HepG2 (cell line): ENCODE results near the gene TUT7. TPM values are rescaled to one million over a fixed set of nuclear protein-coding genes. Genes with fewer than 3 reads are reported as not detected.

Experiments used
- DR1 ChIP-seq: sonication (generic); formaldehyde crosslinking; IDR thresholded peaks from 2 replicates; pipeline ENCODE4 v1.8.0; 2021; ENCODE audit warnings: mild to moderate bottlenecking, missing genetic modification reagents, inconsistent platforms
- DRAP1 ChIP-seq: IDR thresholded peaks from 2 replicates; pipeline ENCODE4 v1.6.1; 2016; ENCODE audit warnings: missing genetic modification reagents, missing compliant biosample characterization
- EP300 ChIP-seq, 3 experiments: sonication (generic) in 1 of 3; formaldehyde crosslinking in 1 of 3; IDR thresholded peaks; 2 replicates each; pipeline versions ENCODE4 v1.5.1 to v1.6.1; 2011 to 2020; ENCODE audit warnings: low read depth in 2 of 3, low read length in 2 of 3, borderline replicate concordance in 1 of 3, improper control_type of control experiment in 1 of 3, mild to moderate bottlenecking in 1 of 3, missing genetic modification reagents in 1 of 3, moderate library complexity in 1 of 3
- HOXD1 ChIP-seq: sonication (generic); formaldehyde crosslinking; IDR thresholded peaks from 2 replicates; pipeline ENCODE4 v1.5.0; 2020; ENCODE audit warnings: missing genetic modification reagents
- NONO ChIP-seq, 2 experiments: fragments of 450-650 bp in 1 of 2; sonication (generic) in 1 of 2; formaldehyde crosslinking in 1 of 2; IDR thresholded peaks in 1 of 2; conservative IDR thresholded peaks in 1 of 2; 2 replicates each; pipeline versions ENCODE4 v1.6.1 to v1.8.0; 2017 to 2022; ENCODE audit warnings: mild to moderate bottlenecking in 1 of 2, missing genetic modification reagents in 1 of 2, moderate library complexity in 1 of 2
- PRDM4 ChIP-seq: sonication (generic); formaldehyde crosslinking; IDR thresholded peaks from 2 replicates; pipeline ENCODE4 v1.9.0; 2021; ENCODE audit warnings: missing genetic modification reagents, borderline replicate concordance
- SOX6 ChIP-seq, 2 experiments: fragments of 450-650 bp in 1 of 2; sonication (generic) in 1 of 2; formaldehyde crosslinking in 1 of 2; IDR thresholded peaks; 2 replicates each; pipeline versions ENCODE4 v1.4.0 to v1.6.1; 2017 to 2020; ENCODE audit warnings: antibody characterized with exemption in 1 of 2, mild to moderate bottlenecking in 1 of 2, missing genetic modification reagents in 1 of 2
- SRF ChIP-seq: IDR thresholded peaks from 2 replicates; pipeline ENCODE4 v1.6.1; 2011; ENCODE audit warnings: mild to moderate bottlenecking, low read depth, low read length, moderate library complexity
- TARDBP ChIP-seq: sonication (generic); formaldehyde crosslinking; IDR thresholded peaks from 2 replicates; pipeline ENCODE4 v1.8.0; 2022; ENCODE audit warnings: mild to moderate bottlenecking, missing genetic modification reagents
- WIZ ChIP-seq: sonication (generic); formaldehyde crosslinking; IDR thresholded peaks from 2 replicates; pipeline ENCODE4 v1.5.1; 2020; ENCODE audit warnings: mild to moderate bottlenecking, missing genetic modification reagents
- ZBTB3 ChIP-seq: sonication (generic); formaldehyde crosslinking; IDR thresholded peaks from 2 replicates; pipeline ENCODE4 v1.4.0; 2020; ENCODE audit warnings: low read depth, mild to moderate bottlenecking, moderate library complexity, missing genetic modification reagents, borderline replicate concordance
- ZNF34 ChIP-seq: sonication (generic); formaldehyde crosslinking; IDR thresholded peaks from 2 replicates; pipeline ENCODE4 v1.4.0; 2020; ENCODE audit warnings: mild to moderate bottlenecking, missing genetic modification reagents, borderline replicate concordance
- ZNF468 ChIP-seq: sonication (generic); formaldehyde crosslinking; IDR thresholded peaks from 2 replicates; pipeline ENCODE4 v1.8.0; 2022; ENCODE audit warnings: mild to moderate bottlenecking, moderate library complexity, missing genetic modification reagents
- ZNF547 ChIP-seq: sonication (generic); formaldehyde crosslinking; IDR thresholded peaks from 2 replicates; pipeline ENCODE4 v1.5.1; 2020; ENCODE audit warnings: mild to moderate bottlenecking, missing genetic modification reagents
- ZNF747 ChIP-seq: sonication (generic); formaldehyde crosslinking; IDR thresholded peaks from 2 replicates; pipeline ENCODE4 v1.8.1; 2023; ENCODE audit warnings: missing genetic modification reagents, mild to moderate bottlenecking, borderline replicate concordance
- polyA plus RNA-seq, 8 experiments: library from polyadenylated mRNA; depleted of rRNA in 3 of 8; stranded (reverse) in 7 of 8; unstranded in 1 of 8; fragments of >200 nt; fragmentation: Illumina TruSeq in 4 of 8; extraction: Trizol in 4 of 8; gene quantifications; 2 replicates each; pipeline versions ENCODE4 v1.2.1 to v1.2.3, GENCODE V29; 2011 to 2016; ENCODE audit warnings: low read depth in 4 of 8, missing spikeins in 1 of 8, mixed read lengths in 1 of 8; ENCODE audit not compliant: insufficient read depth in 1 of 8
- total RNA-seq, 5 experiments: library from RNA; depleted of rRNA; stranded (reverse); fragments of >200 nt; fragmentation: Illumina TruSeq; extraction: Trizol; gene quantifications; 2 replicates each; pipeline ENCODE4 v1.2.3, GENCODE V29; 2016; ENCODE audit warnings: low read depth in 1 of 5
- TF ChIP-seq, protein P1 (sequence below): sonication (generic); formaldehyde crosslinking; IDR thresholded peaks from 2 replicates; pipeline ENCODE4 v1.4.0; 2020; ENCODE audit warnings: mild to moderate bottlenecking, missing genetic modification reagents, borderline replicate concordance
- TF ChIP-seq, protein P2 (sequence below): sonication (generic); formaldehyde crosslinking; IDR thresholded peaks from 2 replicates; pipeline ENCODE4 v1.5.0; 2020; ENCODE audit warnings: missing genetic modification reagents

TUT7 gene
- total and polyA plus RNA-seq, 2 of the 13 experiments (the other 11 are each of a cell fraction or from before 2014, with no cell fraction given), result 12.0 to 19.4 TPM

DNA sequence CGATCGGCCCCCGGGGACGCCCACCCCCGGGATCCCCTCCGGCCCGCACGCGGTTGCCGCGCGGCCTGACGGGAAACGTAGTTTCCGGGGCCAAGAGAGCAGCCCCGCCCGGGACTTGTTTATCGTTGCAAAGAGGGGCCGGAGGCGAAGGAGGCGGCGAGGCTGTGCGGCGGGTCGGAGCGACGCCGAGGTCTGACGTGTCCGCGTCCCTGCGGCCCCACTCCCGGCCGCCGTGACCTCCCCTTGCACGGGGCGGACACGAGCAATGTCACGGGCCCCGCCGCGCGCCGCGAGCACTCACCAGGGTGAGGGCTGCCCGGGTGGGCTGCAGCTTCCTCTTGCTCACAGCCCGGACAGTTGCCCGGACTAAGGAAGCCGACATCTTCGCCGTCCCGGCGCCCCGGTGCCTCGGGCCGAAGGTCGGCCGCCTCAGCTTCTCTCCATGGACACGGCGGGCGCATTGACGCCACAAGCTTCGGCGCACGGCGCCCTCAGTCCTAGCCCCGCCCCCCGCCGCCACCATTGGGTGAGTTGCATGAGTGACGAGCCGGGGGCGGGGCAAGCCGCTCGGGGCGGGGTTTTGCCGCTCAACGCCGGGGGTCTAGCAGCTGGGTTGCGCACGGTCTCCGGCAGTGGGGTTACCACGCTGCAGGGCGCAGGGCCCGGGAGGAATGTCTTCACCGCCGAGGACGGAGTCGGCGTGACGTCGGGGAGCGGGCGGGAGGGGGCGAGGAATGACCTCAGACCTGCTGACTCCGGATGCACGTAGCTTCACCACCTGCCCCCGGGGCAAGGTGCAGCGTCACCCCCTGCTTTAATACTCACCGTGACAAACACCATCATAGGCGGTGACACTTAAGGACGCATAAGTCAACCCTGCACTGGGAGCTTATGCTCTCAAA is 71.9 kb downstream of the TUT7 start, which contains the start of gene ISCA1 (continued):
- TF ChIP-seq NONO (IDR thresholded peaks at IDR 0.05), result no peak
- peak; percentile 57 for TF ChIP-seq NONO (CRISPR knock-in tag; conservative IDR thresholded peaks at IDR 0.05)
- TF ChIP-seq PRDM4 (CRISPR knock-in tag), result no peak
- TF ChIP-seq SOX6 (IDR thresholded peaks at IDR 0.05), result no peak
- peak; percentile 66 for TF ChIP-seq SOX6 (CRISPR knock-in tag; IDR thresholded peaks at IDR 0.05)
- TF ChIP-seq WIZ, result peak; percentile 83; the same call in 1 of the 2 replicates
- peak; percentile 64; the same call in 1 of the 2 replicates for TF ChIP-seq DRAP1 (CRISPR knock-in tag)
- peak; percentile 48; the same call in 1 of the 2 replicates for TF ChIP-seq ZNF747 (CRISPR knock-in tag)
- TF ChIP-seq ZNF547, result 0 out of 2 replicates have a peak, but pooled peaks have one; percentile 69
- peak; percentile 72; the same call in 1 of the 2 replicates for TF ChIP-seq ZNF34
- no peak for TF ChIP-seq TARDBP (CRISPR knock-in tag)
- TF ChIP-seq EP300 (IDR thresholded peaks at IDR 0.05; ENCODE audit: low read depth in 2 of 2, low read length in 2 of 2), result no peak
- TF ChIP-seq EP300 (CRISPR knock-in tag; IDR thresholded peaks at IDR 0.05; ENCODE audit: borderline replicate concordance), result 0 out of 2 replicates have a peak, but pooled peaks have one; percentile 6
- TF ChIP-seq ZBTB3 (CRISPR knock-in tag), result peak; percentile 70; the same call in 1 of the 2 replicates
- TF ChIP-seq HOXD1 (CRISPR knock-in tag), result no peak
- TF ChIP-seq, protein P1, sequence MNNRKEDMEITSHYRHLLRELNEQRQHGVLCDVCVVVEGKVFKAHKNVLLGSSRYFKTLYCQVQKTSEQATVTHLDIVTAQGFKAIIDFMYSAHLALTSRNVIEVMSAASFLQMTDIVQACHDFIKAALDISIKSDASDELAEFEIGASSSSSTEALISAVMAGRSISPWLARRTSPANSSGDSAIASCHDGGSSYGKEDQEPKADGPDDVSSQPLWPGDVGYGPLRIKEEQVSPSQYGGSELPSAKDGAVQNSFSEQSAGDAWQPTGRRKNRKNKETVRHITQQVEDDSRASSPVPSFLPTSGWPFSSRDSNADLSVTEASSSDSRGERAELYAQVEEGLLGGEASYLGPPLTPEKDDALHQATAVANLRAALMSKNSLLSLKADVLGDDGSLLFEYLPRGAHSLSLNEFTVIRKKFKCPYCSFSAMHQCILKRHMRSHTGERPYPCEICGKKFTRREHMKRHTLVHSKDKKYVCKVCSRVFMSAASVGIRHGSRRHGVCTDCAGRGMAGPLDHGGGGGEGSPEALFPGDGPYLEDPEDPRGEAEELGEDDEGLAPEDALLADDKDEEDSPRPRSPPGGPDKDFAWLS (CRISPR knock-in tag), result 0 out of 2 replicates have a peak, but pooled peaks have one; percentile 42
- TF ChIP-seq ZNF468 (CRISPR knock-in tag), result 0 out of 2 replicates have a peak, but pooled peaks have one; percentile 49
- TF ChIP-seq DR1 (CRISPR knock-in tag), result no peak; the same call in 1 of the 2 replicates
- TF ChIP-seq, protein P2, sequence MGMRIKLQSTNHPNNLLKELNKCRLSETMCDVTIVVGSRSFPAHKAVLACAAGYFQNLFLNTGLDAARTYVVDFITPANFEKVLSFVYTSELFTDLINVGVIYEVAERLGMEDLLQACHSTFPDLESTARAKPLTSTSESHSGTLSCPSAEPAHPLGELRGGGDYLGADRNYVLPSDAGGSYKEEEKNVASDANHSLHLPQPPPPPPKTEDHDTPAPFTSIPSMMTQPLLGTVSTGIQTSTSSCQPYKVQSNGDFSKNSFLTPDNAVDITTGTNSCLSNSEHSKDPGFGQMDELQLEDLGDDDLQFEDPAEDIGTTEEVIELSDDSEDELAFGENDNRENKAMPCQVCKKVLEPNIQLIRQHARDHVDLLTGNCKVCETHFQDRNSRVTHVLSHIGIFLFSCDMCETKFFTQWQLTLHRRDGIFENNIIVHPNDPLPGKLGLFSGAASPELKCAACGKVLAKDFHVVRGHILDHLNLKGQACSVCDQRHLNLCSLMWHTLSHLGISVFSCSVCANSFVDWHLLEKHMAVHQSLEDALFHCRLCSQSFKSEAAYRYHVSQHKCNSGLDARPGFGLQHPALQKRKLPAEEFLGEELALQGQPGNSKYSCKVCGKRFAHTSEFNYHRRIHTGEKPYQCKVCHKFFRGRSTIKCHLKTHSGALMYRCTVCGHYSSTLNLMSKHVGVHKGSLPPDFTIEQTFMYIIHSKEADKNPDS (CRISPR knock-in tag), result no peak
- no peak for TF ChIP-seq SRF
